Femur (tissue), 1 donor: ENCODE results near the gene STPG3.
"Not testable (repeated sequence)": the region's sequence is repeated elsewhere in the genome, so short reads cannot be mapped to it uniquely, and the experiment has no call there.

ENCODE experiments used
- DNase-seq: peaks from one replicate; pipeline ENCODE4 v3.0.0-alpha.2; 2017

The STPG3 gene

DNA sequence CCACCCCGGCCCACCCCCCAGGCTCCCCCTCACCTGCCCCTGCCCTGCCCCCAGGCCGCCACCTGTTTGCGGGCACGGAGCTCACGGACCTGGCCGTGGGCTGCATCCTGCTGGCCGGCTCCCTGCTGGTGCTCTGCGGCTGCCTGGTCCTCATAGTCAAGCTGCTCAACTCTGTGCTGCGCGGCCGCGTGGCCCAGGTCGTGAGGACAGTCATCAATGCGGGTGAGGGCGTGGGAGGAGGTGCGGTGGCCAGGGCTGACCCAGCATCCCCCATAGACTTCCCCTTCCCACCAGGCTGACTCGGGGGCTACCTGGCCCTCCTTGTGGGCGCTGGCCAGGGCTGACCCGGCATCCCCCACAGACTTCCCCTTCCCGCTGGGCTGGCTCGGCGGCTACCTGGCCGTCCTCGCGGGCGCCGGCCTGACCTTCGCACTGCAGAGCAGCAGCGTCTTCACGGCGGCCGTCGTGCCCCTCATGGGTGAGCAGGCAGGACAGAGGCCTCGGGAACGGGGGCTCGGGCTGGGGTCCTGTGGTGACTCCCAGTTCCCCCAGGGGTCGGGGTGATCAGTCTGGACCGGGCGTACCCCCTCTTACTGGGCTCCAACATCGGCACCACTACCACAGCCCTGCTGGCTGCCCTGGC is 16.9 kb upstream of the STPG3 start:
- no peak for DNase-seq

GRCh38 chr9:137234758-137235423 is 16.2 kb upstream of the STPG3 start:
- no peak for DNase-seq

DNA sequence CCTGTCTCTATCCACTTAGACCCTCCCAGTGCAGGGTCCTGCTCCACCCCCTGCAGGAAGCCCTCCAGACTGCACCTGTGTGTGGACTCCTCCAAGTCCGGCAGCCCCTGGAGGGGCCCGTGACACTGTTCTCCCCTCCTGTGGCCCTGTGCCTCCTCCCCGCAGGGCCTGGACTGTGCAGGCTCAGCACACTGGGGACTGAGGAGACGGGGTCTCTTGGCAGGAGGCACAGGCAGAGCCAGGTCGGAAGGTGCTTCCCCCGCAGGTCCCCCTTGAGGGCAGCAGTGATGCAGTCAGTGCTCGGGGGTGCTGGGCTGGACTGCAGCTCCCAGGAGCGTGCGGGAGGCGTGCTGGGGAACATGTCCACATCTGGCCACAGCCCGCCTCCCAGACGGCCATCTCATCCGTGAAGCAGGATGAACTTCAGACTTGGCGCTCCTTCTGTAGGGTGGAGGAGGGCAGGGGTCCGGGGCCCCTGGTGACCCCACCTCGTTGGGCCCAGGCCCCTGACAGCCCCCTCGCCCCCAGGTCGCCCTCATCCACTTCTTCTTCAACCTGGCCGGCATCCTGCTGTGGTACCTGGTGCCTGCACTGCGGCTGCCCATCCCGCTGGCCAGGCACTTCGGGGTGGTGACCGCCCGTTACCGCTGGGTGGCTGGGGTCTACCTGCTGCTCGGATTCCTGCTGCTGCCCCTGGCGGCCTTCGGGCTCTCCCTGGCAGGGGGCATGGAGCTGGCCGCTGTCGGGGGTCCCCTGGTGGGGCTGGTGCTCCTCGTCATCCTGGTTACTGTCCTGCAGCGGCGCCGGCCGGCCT is 15.5 kb upstream of the STPG3 start:
- no peak for DNase-seq

GRCh38 chr9:137236238-137236935 is 14.7 kb upstream of the STPG3 start:
- DNase-seq, result peak; percentile 90

DNA sequence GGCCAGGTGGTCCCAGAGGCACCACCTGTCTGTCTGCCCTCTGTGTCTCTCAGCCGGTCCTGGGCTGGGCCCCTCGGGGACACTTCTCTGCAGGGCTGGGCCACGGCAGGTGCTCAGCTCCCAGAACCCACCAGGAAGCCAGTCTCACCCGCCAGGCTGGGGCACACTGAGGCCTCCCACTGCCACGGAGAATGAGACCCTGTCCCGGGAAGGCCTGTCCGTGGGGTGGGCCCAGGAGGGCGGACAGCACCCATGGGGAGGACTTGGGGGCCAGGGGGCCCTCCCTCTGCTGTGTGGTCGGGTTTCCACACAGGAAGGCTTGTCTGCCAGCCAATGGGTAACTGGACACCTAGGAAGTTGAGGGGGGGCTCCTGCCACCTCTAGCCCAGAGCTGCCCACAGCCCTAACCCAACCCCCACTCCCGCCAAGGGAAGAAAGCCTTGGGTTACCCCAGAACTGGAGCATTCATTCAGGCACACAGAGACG is 14.1 kb upstream of the STPG3 start:
- DNase-seq, result peak; percentile 51

DNA sequence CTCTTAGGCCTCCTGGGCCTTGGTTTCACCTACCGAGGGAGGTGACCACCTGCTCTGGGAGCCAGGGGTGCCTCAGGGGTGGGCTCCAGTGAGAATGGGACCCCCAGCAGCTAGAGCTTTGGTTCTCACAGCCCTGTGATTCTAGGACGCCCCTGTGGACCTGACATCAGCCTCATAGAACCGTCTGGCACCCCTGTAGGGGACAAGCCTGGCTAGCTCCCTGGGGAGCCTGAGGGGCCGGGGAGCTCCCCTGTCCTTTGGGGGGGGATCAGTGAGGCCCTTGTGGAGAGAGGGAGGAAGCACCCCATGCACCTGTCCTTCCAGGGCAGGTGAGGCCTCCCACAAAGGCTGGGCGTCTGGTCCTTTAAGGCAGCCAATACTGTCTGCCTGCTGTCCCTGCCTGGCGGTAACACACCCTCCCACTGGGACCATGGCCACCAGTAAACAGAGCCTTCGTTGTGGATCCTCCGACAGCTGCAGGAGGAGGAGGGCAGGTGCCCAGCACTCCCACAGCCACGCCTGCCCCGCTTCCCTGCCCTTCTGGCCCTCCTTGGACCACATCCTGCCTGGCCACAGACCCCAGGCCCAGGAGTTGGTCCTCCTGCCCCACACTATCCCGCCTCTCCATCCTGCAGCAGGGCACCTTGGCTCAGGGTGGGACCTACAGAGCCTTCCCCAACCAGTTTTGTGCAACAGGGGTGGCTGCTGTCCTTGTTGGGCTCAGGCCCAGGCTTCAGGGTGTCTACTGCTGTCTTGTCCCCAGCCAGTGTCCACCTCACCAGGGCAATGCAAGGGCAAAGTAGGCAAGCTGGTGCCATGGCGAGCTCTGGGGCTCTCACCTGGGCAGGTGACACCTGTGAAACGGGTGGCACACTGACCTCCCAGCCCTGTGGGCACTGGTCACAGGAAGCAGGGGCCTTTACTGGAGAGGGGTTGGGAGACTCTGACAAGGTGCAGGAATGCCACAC is 13.0 kb upstream of the STPG3 start:
- DNase-seq, result peak; percentile 75

GRCh38 chr9:137239541-137240200 is 11.4 kb upstream of the STPG3 start:
- DNase-seq, result not testable (repeated sequence)

- DNase-seq, result peak; percentile 88
Observed at GRCh38 chr9:137240318-137240840, 10.7 kb upstream of the STPG3 start.

DNA sequence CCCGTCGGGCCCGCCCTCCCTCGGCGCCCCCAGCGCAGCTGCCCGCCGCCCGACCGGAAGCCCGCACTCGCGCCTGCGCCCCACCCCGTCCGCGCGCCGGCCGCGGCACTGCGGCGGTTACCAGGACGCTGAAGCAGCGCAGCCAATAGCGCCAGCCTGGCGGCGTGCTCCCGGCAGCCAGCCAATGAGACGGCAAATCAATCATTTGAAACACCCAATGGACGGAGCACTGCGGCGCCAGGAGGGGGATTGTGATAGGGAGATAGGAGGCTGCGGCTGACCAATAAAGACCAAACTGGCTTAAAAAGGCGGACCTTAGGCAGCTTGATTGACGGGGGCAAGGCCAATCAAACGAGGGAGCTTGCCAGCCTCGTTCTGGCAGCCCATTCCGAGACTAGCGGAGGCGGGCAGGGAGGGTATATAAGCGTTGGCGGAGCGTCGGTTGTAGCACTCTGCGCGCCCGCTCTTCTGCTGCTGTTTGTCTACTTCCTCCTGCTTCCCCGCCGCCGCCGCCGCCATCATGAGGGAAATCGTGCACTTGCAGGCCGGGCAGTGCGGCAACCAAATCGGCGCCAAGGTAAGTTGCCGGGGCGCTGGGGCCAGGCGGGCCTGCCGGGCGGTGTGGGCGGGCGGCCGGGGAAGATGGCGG is 10.1 kb upstream of the STPG3 start, which contains the start of gene TUBB4B:
Gene TUBB4B (plus strand): TSS at position 447 of the 649 bp plus-strand sequence. CDS start 74 bp downstream, at position 521.
- peak; percentile 100 for DNase-seq

DNA sequence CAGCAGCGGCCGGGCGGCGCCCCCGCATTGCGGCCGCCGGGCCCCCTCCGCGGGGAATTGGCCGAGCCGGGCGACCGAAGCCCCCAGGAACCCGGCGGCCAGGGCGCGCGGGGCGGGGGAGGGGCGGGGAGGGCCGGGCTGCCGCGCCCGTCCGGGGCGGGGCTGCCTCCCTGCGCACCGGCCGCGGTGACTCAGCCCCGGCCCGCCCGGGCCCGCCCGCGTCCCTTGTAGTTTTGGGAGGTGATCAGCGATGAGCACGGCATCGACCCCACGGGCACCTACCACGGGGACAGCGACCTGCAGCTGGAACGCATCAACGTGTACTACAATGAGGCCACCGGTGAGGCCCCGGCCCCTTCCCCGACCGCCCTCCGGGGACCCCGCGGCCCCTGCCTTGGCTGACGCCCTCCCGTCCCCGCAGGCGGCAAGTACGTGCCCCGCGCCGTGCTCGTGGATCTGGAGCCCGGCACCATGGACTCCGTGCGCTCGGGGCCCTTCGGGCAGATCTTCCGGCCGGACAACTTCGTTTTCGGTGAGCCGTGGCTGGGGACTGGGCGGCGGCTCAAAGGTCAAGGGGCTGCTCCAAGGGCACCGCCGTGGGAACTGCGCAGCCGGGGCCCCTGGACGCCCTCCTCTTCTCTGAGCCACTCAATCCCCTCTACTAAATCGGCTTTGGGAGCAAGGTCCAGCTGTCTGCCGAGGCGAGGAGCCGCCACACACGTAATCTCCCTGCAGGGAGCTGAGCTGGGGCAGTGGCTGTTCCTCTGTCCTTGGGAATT is 9.4 kb upstream of the STPG3 start:
- DNase-seq, result no peak

- no peak for DNase-seq
Observed at GRCh38 chr9:137242269-137243203, 8.6 kb upstream of the STPG3 start.

DNA sequence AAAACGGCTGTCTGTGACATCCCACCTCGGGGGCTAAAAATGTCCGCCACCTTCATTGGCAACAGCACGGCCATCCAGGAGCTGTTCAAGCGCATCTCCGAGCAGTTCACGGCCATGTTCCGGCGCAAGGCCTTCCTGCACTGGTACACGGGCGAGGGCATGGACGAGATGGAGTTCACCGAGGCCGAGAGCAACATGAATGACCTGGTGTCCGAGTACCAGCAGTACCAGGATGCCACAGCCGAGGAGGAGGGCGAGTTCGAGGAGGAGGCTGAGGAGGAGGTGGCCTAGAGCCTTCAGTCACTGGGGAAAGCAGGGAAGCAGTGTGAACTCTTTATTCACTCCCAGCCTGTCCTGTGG is 7.8 kb upstream of the STPG3 start:
- DNase-seq, result not testable (repeated sequence)

GRCh38 chr9:137243626-137244485 is 7.2 kb upstream of the STPG3 start:
- DNase-seq, result no peak

DNA sequence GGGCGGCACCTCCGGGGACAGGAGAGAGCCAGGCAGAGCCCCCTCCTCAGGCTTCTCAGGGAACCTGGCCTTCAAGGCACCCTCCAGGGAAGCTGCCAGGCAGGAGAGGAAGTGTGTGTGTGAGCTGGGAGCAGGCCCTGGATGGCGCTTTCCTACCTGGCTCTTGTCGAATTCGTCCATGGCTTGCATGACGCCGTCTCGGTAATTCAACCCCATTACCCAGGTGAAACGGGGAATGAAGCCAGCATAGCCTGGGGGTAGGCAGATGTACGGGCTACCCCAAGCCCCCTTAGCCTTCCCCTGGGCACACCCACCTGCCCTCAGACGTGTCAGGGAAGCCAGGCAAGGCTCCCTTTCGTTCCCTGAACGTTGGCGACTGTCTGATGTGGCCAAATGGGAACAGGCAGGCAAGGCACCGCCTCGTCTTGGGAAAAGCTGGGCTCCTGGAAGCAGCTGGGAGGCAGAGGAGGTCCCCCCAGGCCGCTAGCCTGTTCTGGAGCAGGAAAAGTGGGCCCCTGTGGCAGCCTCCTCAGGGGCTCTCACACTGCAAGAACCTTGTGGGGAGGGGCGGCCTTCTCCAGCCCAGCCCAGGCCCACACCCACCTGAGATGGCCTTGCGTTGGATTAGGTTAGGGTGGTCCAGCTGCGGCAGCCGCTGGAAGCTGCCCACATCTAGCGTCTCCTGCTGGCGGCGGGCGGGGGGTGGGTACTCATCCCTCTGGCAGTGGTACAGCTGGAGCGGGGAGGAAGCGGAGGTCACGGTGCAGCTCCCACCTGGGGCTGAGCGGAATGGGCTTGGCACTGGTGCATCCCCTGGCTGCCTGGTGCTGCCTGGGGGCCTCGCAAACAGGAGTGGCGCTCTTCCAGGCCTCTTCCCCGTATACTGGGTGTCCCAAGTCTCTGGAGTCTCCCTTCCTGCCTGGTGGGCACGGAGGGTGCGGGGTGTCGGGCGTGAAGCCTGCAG is 6.3 kb upstream of the STPG3 start:
- DNase-seq, result no peak

GRCh38 chr9:137245450-137246421 is 5.3 kb upstream of the STPG3 start:
- DNase-seq, result no peak
